ENCODE data around the gene RNASEH1. TPM values are rescaled to one million over a fixed set of nuclear protein-coding genes. Genes with fewer than 3 reads are reported as not detected.

Gene RNASEH1
- total RNA-seq, 1 donor from 2014 or later = 26.8 TPM

GRCh38 chr2:3604991-3605961 lies 47.1 kb upstream of the RNASEH1 start:
- Mint-ChIP-seq H3K27me3 (ENCODE audit: insufficient read depth, low read depth) (peaks cover 7% of the 10 kb centered on the region), H3K4me1 (peaks cover 23% of the 10 kb centered on the region), H3K9me3 (no peaks in the 10 kb centered on the region), H3K4me3 (no peak overlapping the region), H3K27ac (peak overlapping the region; percentile 86), H3K36me3 (no peaks in the 10 kb centered on the region)
- Histone ChIP-seq H2AFZ (replicated peaks) (no peak overlapping the region), H3K27ac (no peak overlapping the region), H3K4me3 (no peak overlapping the region), H3K27me3 (peaks cover 38% of the 10 kb centered on the region), H3K9ac (no peak overlapping the region), H3K9me3 (ENCODE audit: low read depth) (no peaks in the 10 kb centered on the region), H3K36me3 (no peaks in the 10 kb centered on the region), H3K4me2 (no peak overlapping the region), H3K4me1 (no peaks in the 10 kb centered on the region), H3F3A (ENCODE audit: low read depth) (no peaks in the 10 kb centered on the region), H3K79me2 (ENCODE audit: low read depth) (no peaks in the 10 kb centered on the region), H4K20me1 (ENCODE audit: low read depth) (no peaks in the 10 kb centered on the region)
- DNase-seq (ENCODE audit: low spot score) = no peak
- no peak for TF ChIP-seq EZH2 (IDR thresholded peaks at IDR 0.05)

GRCh38 chr2:3604207-3604877 lies 46.2 kb upstream of the RNASEH1 start:
- peaks cover 20% of the 10 kb centered on the region for H3K4me1 Mint-ChIP-seq
- Histone ChIP-seq H3K36me3 (no peaks in the 10 kb centered on the region), H3K4me1 (no peaks in the 10 kb centered on the region), H3F3A (ENCODE audit: low read depth) (no peaks in the 10 kb centered on the region), H3K9ac (no peak overlapping the region), H3K79me2 (ENCODE audit: low read depth) (no peaks in the 10 kb centered on the region), H3K27ac (no peak overlapping the region), H3K9me3 (ENCODE audit: low read depth) (no peaks in the 10 kb centered on the region), H3K27me3 (peaks cover 31% of the 10 kb centered on the region), H4K20me1 (ENCODE audit: low read depth) (no peaks in the 10 kb centered on the region), H2AFZ (replicated peaks) (no peak overlapping the region), H3K4me2 (no peak overlapping the region), H3K4me3 (no peak overlapping the region)
- H3K9me3 Mint-ChIP-seq = no peaks in the 10 kb centered on the region
- H3K36me3 Mint-ChIP-seq = no peaks in the 10 kb centered on the region
- no peak for DNase-seq (ENCODE audit: low spot score)
- H3K4me3 Mint-ChIP-seq = no peak overlapping the region
- TF ChIP-seq EZH2 (IDR thresholded peaks at IDR 0.05) = no peak
- no peak for TF ChIP-seq CTCF (IDR thresholded peaks at IDR 0.05)
- no peak for TF ChIP-seq EZH2phosphoT487 (IDR thresholded peaks at IDR 0.05)
- peaks cover 9% of the 10 kb centered on the region for H3K27me3 Mint-ChIP-seq (ENCODE audit: insufficient read depth, low read depth)
- no peak overlapping the region for H3K27ac Mint-ChIP-seq

GRCh38 chr2:3603536-3604206 lies 45.5 kb upstream of the RNASEH1 start:
- TF ChIP-seq CTCF (IDR thresholded peaks at IDR 0.05) (no peak), EZH2phosphoT487 (IDR thresholded peaks at IDR 0.05) (no peak)
- DNase-seq (ENCODE audit: low spot score) = no peak
- no peak overlapping the region for H3K27ac Mint-ChIP-seq

More at GRCh38 chr2:3603536-3604206, 45.5 kb upstream of the RNASEH1 start:
- Histone ChIP-seq H3K4me3 (no peak overlapping the region), H2AFZ (replicated peaks) (no peak overlapping the region), H3K4me2 (no peak overlapping the region), H3F3A (ENCODE audit: low read depth) (no peaks in the 10 kb centered on the region), H3K36me3 (no peaks in the 10 kb centered on the region), H3K79me2 (ENCODE audit: low read depth) (no peaks in the 10 kb centered on the region), H3K9me3 (ENCODE audit: low read depth) (no peaks in the 10 kb centered on the region), H3K4me1 (no peaks in the 10 kb centered on the region), H3K9ac (no peak overlapping the region), H4K20me1 (ENCODE audit: low read depth) (no peaks in the 10 kb centered on the region), H3K27me3 (peaks cover 25% of the 10 kb centered on the region), H3K27ac (no peak overlapping the region)
- Mint-ChIP-seq H3K4me1 (peaks cover 17% of the 10 kb centered on the region), H3K9me3 (no peaks in the 10 kb centered on the region), H3K4me3 (no peak overlapping the region), H3K27me3 (ENCODE audit: insufficient read depth, low read depth) (peaks cover 9% of the 10 kb centered on the region), H3K36me3 (no peaks in the 10 kb centered on the region)
